Astrocyte of the spinal cord (primary cell): ENCODE data around the gene PPP1R9A.

Experiments used
- DNase-seq: peaks from one replicate; pipeline ENCODE4 v3.0.0; 2011; ENCODE audit warnings: low read depth, low spot score
- H3K4me3 ChIP-seq: 2 replicates; pipeline ENCODE4 v1.5.1; 2011; ENCODE audit warnings: low read depth, mild to moderate bottlenecking, low read length, moderate library complexity
- in situ Hi-C: cut with HindIII; loops from 2 replicates; pipeline ENCODE4 v1.10.0; 2017; ENCODE audit warnings: low sequenced_read_pairs
- TF ChIP-seq, protein P1 (sequence below): IDR thresholded peaks from 2 replicates; pipeline ENCODE4 v1.5.1; 2012; ENCODE audit warnings: low read depth, mild to moderate bottlenecking, low read length, inconsistent platforms

PPP1R9A gene

DNA sequence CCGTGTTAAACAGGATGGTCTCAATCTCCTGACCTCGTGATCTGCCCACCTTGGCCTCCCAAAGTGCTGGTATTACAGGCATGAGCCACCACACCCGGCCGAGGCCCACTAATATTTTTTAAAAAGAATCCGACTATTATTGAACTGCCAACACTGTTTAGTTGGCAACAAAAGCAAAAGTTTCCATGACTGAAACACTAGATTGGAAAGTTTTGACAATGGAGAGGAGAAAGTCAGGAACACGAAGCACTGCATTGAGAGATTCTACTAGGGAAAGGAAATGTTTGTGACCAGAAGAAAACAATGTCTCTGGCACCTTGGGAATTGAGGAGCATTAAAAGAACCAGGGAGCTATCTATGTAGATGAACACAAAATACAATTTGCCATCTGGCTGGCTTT lies 13.7 kb upstream of the PPP1R9A start:
- DNase-seq = no peak
- TF ChIP-seq, protein P1, sequence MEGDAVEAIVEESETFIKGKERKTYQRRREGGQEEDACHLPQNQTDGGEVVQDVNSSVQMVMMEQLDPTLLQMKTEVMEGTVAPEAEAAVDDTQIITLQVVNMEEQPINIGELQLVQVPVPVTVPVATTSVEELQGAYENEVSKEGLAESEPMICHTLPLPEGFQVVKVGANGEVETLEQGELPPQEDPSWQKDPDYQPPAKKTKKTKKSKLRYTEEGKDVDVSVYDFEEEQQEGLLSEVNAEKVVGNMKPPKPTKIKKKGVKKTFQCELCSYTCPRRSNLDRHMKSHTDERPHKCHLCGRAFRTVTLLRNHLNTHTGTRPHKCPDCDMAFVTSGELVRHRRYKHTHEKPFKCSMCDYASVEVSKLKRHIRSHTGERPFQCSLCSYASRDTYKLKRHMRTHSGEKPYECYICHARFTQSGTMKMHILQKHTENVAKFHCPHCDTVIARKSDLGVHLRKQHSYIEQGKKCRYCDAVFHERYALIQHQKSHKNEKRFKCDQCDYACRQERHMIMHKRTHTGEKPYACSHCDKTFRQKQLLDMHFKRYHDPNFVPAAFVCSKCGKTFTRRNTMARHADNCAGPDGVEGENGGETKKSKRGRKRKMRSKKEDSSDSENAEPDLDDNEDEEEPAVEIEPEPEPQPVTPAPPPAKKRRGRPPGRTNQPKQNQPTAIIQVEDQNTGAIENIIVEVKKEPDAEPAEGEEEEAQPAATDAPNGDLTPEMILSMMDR = no peak
- no peak overlapping the region for H3K4me3 ChIP-seq
- in situ Hi-C loops = no loop called here

DNA sequence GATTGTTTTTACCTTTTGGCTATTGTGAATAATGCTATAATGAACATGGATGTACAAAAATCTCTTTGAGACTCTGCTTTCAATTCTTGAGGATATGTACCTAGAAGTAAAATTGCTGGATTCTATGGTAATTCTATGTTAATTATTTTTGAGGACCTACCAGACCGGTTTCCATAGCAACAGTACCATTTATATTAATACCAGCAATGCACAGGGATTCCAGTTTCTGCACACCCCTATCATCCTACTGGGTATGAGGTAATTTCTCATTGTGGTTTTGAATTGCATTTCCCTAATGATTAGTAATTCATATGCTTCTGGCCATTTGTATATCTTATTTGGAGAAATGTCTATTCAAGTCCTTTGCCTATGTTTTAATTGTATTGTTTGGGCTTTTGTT lies 9.9 kb upstream of the PPP1R9A start:
- in situ Hi-C loops = no loop called here
- TF ChIP-seq, protein P1 = no peak

DNA sequence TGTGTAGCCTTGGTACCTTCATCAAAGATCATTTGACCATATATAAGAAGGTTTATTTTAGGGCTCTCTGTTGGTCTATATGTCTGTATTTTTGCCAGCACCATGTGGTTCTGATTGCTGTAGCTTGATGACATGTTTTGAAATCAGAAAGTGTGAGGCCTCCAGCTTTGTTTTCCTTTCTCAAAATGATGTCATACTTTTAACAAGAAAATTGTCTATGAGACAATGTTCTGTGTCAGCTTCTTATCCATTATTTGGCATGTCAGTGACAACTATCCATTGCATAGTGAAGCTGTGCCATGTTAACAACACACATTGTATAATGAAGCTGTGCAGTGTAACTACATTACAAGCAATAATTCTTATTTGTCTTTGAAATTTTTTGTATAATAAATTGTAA lies 9.1 kb upstream of the PPP1R9A start:
- in situ Hi-C loops = no loop called here
- DNase-seq = no peak
- TF ChIP-seq, protein P1 = no peak
- H3K4me3 ChIP-seq = no peak overlapping the region

More for the DNA sequence above, 9.9 kb upstream of the PPP1R9A start:
- DNase-seq = no peak
- H3K4me3 ChIP-seq = no peak overlapping the region

DNA sequence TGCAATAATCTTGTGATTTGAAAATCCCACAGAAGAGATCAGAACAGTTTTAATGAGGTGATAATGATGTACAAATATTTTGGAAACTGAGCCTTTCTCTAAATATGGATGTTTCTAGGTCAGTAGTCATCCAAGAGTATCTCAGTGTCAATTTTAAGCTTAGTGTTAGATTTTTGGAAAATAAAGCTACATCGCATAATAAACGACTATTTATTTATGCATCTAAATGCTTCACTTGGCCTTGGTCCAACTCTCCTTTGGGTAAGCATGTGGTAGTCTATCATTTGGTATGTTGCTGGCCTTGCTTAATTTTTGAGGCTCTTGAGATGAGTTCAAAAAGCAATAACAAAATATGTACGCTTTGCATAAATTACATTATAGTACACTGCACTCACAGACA lies 5.4 kb upstream of the PPP1R9A start:
- in situ Hi-C loops = no loop called here
- no peak for DNase-seq
- no peak overlapping the region for H3K4me3 ChIP-seq
- TF ChIP-seq, protein P1 = no peak

DNA sequence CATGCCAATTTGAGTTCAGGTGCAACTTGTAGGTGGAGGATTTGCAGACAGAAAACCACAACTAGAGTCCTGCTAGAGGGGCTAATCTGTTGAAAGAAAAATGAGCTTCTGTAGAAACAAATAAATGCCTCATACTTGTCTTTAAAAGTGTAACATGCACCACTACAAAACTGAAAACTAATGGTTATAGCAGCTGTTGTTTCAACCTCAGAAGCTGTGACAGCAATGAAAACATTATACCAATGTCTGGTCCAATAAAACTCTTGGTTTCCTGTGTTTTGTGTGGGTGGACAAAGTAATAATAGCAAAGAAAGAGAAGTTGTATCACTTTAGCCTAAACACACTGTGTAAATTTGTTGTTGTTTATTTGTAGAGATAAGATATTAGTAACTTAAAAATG lies 3.4 kb upstream of the PPP1R9A start:
- no peak overlapping the region for H3K4me3 ChIP-seq
- DNase-seq = no peak
- in situ Hi-C loops = no loop called here
- TF ChIP-seq, protein P1 = no peak

DNA sequence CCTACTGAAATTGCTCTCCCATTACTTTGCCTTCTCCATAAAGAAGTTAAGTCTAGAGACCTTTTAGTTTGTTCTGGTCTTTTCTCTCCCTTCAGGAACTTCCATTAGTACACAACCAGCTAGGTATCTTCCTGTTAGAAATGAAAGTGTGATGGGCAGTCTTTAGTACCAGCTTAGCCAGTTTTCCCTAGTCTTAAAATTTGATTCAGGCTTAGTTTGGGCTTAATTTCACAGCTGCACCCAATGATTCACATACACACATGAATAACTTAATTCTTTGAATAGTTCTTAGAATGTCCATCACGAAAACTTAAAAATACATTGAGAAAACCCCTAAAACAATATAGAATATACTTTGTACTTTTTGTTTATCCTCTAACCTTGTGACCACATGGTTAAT lies 2.4 kb upstream of the PPP1R9A start:
- DNase-seq = no peak
- TF ChIP-seq, protein P1 = no peak
- H3K4me3 ChIP-seq = no peak overlapping the region
- in situ Hi-C loops = no loop called here

DNA sequence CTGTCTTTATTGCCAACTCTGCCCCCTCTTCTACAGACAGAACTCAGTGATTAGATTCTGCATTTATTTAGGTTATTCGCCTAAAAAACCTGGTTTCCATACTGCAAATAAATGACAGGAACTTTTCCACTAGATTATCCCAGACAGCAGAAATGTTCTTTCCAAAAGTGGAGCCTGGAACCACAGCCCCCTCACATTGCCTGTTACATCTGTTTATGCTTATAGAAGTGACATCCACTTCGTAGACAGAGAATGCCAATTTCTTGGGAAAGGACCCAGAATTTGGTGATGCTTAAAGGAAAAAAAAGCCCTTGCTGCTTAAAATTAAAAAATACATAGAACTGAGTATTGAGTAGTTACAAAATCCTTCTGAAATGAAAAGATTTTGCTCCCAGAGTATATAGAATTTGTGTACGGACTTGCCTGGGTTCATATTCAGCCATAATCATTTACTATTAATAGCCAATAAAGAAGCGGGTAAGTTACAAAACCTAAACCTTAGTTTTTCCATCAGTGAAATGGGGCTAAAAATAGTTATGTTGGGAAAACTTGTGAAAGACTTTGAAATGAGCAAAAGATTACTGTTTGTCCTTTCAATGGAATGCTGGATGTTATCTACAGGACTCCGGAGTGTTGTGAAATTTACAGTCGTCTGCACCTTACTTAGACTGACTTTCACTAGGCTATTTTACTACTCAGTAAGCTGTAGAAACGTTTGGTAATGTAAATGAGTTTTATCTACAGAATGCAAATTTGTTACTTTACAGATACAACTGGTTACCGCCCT lies 1.1 kb upstream of the PPP1R9A start:
- in situ Hi-C loops = no loop called here
- TF ChIP-seq, protein P1 = no peak
- no peak for DNase-seq
- no peak overlapping the region for H3K4me3 ChIP-seq
